Esophagus squamous epithelium (tissue), 4 donors: Measurements from ENCODE around the gene UTP20.
"Not testable (repeated sequence)": the region's sequence is repeated elsewhere in the genome, so short reads cannot be mapped to it uniquely, and the experiment has no call there.

Source experiments
- CTCF ChIP-seq, 6 experiments: fragments of 450-650 bp in 4 of 6; fragments of 200-600 bp in 2 of 6; sonication (generic) in 2 of 6; IDR thresholded peaks; one replicate each; pipeline ENCODE4 v1.5.1; 2016 to 2019; ENCODE audit warnings: antibody characterized with exemption in 6 of 6, mild to moderate bottlenecking in 4 of 6, moderate library complexity in 4 of 6
- POLR2A ChIP-seq, 4 donors: fragments of 450-650 bp; IDR thresholded peaks; one replicate each; pipeline ENCODE4 v1.6.1; 2017; ENCODE audit warnings: antibody characterized with exemption in 4 of 4, mild to moderate bottlenecking in 4 of 4, moderate library complexity in 3 of 4

- TF ChIP-seq CTCF, POLR2A (IDR thresholded peaks at IDR 0.05): not testable (repeated sequence)
Measured at GRCh38 chr12:101410169-101410568, 130.3 kb downstream of the UTP20 start.
